HG03575 (cell line): ENCODE results near the gene CELF1.

Experiments used
- ATAC-seq: cut with Tn5 transposase; IDR thresholded peaks from one replicate; pipeline ENCODE4 v1.9.1; 2021; ENCODE audit not compliant: unreplicated experiment, insufficient number of reproducible peaks, low FRiP score; ENCODE audit errors: extremely low read depth

Gene CELF1

DNA sequence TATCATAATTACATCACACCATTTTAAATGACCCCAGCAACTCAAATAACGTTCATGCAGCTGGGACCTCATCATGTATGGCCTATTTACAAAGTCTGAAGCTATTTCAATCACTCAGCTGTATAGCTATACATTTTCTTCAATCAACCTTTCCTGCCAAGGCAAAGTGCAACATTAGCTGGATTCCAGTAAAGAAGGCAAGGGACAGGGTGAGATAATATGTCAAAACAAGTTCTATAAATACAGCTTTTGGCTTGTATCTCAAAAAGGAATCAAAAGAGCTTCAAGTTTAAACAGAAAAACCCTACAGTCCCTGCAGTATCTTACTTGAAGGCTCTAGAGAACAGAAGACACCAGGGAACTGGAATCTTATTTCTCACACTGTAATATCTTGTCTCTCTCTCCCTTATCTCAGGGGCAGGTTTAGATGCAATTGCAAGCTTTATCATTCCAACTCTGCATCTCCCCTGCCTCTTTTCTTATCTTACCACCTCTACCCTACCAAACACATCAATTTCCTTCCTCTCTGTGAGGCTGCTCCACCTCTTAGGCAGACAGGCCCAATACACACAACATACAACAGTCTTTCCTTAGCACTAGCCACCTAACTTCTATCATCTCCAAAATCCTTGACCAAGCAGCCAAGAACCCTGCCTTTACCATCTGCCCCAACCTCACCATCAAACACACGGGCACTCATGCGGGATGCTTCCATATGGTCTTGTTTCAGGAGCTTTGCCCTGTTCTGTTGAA lies 34.5 kb downstream of the CELF1 start:
- no peak for ATAC-seq

DNA sequence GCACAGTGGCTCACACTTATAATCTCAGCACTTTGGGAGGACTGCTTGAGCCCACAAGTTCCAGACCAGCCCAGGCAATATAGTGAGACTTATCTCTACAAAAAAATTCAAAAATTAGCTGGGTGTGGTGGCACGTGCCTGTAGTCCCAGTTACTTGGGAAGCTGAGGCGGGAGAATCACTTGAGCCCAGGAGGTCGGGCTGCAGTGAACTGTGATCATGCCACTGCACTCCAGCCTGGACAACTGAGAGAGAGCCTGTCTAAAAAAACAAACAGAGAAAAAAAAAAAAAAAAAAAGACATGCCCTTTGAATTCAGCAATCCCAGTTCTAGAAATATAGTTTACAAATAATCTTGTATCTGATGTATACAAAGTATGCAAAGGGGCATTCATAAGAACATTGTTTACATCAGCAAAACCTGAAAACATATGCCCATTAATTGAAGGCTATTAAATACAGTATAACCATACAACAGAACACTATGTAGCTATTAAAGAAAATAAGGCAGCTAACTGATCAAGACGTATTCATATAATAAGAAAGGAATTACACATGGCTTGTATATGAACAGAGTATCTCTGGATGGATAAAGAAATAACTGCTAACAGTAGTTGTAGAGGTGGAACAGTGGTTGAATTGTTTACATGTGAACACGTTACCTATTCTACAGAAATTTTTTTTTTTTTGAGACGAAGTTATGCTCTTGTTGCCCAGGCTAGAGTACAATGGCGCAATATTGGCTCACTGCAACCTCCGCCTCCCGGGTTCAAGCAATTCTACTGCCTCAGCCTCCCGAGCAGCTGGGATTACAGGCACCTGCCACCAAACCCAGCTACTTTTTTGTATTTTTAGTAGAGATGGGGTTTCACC lies 35.7 kb downstream of the CELF1 start:
- ATAC-seq = no peak

GRCh38 chr11:47516155-47516554 lies 36.8 kb downstream of the CELF1 start:
- ATAC-seq = no peak

- ATAC-seq = no peak
These were observed 37.9 kb downstream of the CELF1 start for GRCh38 chr11:47514825-47515647.

DNA sequence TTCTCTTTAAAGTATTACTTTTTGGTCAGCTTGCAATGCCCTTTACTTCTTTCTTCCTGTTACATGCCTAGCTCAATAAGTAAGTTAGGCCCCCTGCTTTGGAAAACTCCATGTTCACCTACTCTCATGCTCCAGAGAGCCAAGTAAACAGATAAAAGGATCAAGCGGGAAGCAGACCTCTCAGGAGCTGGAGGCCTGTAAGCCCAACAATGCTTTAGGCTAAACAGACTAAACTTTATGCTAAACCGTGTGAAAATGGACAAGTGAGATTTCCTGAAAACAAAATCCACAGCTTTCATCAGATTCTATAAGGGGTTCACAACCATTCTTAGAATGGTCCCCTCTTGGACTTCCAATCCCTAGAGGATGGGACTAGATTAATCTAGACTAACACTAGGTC lies 40.2 kb downstream of the CELF1 start:
- ATAC-seq = no peak

DNA sequence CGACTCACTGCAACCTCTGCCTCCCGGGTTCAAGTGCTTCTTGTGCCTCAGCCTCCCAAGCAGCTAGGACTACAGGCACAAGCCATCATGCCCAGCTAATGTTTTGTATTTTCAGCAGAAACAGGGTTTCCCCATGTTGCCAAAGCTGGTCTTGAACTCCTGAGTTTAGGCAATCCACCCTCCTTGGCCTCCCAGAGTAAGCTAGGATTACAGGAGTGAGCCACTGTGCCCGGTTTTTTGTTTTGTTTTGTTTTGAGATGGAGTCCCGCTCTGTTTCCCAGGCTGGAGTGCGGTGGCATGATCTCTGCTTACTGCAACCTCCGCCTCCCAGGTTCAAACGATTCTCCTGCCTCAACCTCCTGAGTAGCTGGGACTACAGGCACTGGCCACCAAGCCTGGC lies 41.0 kb downstream of the CELF1 start:
- ATAC-seq = no peak

DNA sequence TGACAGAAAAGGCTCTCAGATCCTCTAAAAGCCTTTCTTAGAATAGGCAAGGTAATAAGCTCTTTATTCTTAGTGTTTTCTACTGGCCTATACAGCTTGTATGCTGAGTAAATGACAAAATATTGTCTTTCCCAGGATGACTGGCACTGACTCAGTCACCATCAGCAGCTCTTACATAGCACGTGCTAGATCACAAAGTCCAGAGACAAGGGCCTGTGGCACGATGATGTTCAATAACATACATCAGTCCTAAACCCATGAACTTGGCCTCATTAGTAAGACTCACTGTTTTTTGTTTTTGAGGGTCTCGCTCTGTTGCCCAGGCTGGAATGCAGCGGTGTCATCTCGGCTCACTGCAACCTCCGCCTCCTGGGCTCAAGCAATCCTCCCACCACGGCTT lies 42.7 kb downstream of the CELF1 start:
- ATAC-seq = no peak

DNA sequence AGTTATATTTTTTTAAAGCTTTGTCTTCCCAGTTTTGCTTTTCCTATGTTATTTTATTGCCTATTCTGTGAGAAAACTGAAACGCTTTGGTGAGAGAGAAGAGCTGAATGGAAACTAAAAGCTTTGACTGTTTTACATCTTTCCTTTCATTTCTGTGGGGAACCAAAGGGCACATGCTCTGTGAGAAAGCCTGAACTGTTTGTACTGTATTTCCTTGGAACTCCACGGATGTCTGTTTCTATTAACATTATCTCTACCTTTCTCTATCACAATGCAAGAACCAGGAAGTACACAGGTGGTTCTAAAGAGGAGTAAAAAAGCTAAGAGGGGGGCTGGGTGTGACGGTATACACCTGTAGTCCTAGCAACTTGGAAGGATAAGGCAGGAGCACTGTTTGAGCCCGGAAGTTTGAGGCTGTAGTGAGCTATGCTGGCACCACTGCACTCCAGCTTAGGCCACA lies 43.8 kb downstream of the CELF1 start:
- ATAC-seq = no peak

- ATAC-seq = no peak
These were observed 44.5 kb downstream of the CELF1 start for GRCh38 chr11:47508240-47508957.

DNA sequence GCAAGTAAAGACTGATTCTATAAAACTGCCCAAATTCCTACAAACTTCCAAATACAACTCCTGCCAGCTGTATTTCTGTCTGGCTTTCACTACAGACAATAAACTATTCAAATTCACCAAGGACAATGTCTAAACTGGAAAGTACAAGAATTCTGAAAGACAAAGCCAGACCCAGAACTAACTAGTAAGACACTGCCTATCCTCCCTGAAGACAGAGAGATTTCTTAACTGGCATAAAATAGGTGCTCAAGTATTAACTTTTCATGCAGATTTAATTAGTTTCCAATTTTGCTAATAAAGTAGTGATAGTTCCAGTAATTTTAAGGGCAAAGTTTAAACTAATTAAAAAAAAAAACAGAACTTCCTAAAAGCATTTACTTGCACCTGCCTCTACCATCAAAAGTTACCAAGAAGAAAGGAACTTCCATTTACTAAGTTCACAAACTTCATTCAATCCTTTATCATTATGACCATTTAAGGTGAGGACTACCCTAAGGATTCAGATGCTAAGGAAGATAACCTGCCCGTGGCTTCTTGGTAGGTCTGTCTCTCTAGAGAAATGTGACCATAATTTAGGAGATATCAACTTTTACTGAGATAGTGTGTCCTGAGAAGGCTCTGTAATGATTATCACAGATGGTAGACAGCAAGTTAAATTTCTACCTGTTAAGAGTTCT lies 45.2 kb downstream of the CELF1 start:
- ATAC-seq = no peak

GRCh38 chr11:47506795-47507562 lies 46.0 kb downstream of the CELF1 start:
- no peak for ATAC-seq

GRCh38 chr11:47506373-47506772 lies 46.6 kb downstream of the CELF1 start:
- ATAC-seq = no peak

GRCh38 chr11:47504910-47505309 lies 48.0 kb downstream of the CELF1 start:
- no peak for ATAC-seq

DNA sequence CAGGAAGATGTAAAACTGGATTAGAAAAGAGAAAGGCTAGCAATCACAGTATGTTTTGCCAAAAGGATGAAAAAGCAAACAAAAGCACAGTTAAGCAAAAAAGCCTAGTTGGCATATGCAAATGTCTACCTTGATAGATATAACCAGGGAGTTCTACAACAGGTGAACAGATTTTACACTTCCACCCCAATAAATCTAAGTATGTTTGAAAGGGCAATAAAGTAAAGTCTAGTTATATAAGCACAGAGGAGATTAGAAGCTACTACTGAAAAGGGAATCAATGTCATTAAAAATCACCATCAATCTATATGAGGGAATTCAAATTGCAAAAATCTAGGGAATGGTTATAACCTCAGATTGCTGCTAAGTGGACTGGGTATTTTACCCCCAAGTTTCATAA lies 49.7 kb downstream of the CELF1 start:
- ATAC-seq = no peak

DNA sequence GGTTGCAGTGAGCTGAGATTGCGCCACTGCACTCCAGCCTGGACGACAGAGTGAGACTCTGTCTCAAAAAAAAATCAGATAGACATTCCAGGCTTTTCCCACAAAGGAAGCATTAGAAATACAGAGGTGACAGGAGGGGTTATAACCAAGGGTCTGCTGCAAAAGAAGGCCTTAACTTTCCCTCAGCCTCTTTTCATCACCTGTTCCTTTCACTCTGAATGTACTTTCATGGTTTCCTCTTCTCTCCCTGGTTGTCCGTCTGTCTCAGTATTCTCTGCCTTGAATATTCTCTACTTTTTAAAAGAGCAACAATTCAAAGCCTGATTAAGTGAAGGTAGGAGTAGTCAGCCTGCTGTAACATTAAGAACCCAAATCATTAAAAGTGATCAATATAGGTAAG lies 50.2 kb downstream of the CELF1 start:
- no peak for ATAC-seq

- ATAC-seq = no peak
These were observed 51.8 kb downstream of the CELF1 start for GRCh38 chr11:47501101-47501500.

- no peak for ATAC-seq
These were observed 52.8 kb downstream of the CELF1 start for GRCh38 chr11:47500121-47500520.

- ATAC-seq = no peak
These were observed 53.3 kb downstream of the CELF1 start for GRCh38 chr11:47499614-47500013.
